Measurements from ENCODE around the gene GALM.

DNA sequence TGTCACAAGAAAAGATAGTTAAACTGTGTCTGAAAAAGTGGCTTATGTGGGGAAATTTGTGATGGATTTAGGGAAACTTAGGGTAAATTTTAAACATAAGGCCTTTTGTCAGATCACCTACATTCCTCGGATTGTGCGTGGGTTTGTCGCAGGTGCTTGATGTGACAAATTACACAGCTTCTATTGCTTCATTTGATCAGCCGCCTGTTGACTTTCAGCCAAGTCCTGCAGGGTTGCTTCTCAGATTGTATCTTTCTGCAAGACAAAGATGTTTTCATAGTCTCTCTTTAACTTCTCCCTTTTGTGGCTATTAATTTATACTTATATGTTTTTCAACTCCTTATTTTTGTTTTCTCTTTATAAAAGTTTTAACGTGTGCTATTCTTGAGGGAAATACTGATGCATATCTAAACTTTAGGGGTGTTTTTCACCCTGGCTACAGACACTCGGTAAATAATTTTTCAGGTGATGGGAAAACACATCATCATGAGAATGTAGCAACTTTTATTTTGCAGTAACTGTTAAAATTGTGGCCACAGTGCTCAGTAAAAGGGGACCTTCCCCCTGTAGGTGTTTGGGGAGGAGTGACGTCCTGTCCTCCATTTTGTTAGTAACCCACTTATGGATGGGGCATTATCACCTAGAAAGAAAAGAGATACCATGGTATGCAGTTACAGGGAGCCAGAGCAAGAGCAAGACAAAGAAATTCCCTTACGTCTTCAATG, 31.4 kb downstream of the GALM start:
- TF ChIP-seq, protein P1, sequence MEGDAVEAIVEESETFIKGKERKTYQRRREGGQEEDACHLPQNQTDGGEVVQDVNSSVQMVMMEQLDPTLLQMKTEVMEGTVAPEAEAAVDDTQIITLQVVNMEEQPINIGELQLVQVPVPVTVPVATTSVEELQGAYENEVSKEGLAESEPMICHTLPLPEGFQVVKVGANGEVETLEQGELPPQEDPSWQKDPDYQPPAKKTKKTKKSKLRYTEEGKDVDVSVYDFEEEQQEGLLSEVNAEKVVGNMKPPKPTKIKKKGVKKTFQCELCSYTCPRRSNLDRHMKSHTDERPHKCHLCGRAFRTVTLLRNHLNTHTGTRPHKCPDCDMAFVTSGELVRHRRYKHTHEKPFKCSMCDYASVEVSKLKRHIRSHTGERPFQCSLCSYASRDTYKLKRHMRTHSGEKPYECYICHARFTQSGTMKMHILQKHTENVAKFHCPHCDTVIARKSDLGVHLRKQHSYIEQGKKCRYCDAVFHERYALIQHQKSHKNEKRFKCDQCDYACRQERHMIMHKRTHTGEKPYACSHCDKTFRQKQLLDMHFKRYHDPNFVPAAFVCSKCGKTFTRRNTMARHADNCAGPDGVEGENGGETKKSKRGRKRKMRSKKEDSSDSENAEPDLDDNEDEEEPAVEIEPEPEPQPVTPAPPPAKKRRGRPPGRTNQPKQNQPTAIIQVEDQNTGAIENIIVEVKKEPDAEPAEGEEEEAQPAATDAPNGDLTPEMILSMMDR (IDR thresholded peaks at IDR 0.05), result no peak
- no peak for TF ChIP-seq POLR2A (IDR thresholded peaks at IDR 0.05)

Data from right lobe of liver (tissue), 4 donors.